Measurements from ENCODE around the gene RASAL3. TPM values are rescaled to one million over a fixed set of nuclear protein-coding genes. Genes with fewer than 3 reads are reported as not detected.

RASAL3 gene
- polyA plus RNA-seq, 2 of the 4 experiments (the other 2 are of a cell fraction) = not detected

- DNase-seq (ENCODE audit: low read depth in 1 of 2, low spot score in 1 of 2) = no peak
- no peak overlapping the region for H3K4me2 ChIP-seq
- no peak overlapping the region for H3K4me3 ChIP-seq
- 63% methylated on average over 10 of the region's 10 CpGs for WGBS (ENCODE audit: missing lambda C conversion rate)
- FAIRE-seq = no peak
- ATAC-seq = no peak; a peak in 1 of 6 replicates
- ChIA-PET POLR2A (no interaction called here), CTCF (no interaction called here)
- no peak overlapping the region for H3K27ac ChIP-seq
- H3K4me1 ChIP-seq = no peaks in the 10 kb centered on the region
- H3K9me3 ChIP-seq = no peaks in the 10 kb centered on the region
- TF ChIP-seq, protein P1, sequence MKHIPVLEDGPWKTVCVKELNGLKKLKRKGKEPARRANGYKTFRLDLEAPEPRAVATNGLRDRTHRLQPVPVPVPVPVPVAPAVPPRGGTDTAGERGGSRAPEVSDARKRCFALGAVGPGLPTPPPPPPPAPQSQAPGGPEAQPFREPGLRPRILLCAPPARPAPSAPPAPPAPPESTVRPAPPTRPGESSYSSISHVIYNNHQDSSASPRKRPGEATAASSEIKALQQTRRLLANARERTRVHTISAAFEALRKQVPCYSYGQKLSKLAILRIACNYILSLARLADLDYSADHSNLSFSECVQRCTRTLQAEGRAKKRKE (CRISPR knock-in tag; IDR thresholded peaks at IDR 0.05; ENCODE audit: low read depth) = no peak
- TF ChIP-seq POLR2AphosphoS2 (conservative IDR thresholded peaks at IDR 0.05; ENCODE audit: low read length) (no peak), FOSB (CRISPR knock-in tag; IDR thresholded peaks at IDR 0.05) (no peak)
These were observed 34.0 kb upstream of the RASAL3 start for GRCh38 chr19:15498156-15498858.

GRCh38 chr19:15495151-15495550 is 30.8 kb upstream of the RASAL3 start:
- 76% methylated on average over 1 of the region's 1 CpG for WGBS (ENCODE audit: missing lambda C conversion rate)
- no peak for TF ChIP-seq FOSB (CRISPR knock-in tag; IDR thresholded peaks at IDR 0.05)
- no peak for TF ChIP-seq RAD21 (conservative IDR thresholded peaks at IDR 0.05 in 1 of 2, IDR thresholded peaks at IDR 0.05 in 1 of 2)
- TF ChIP-seq TP53 (CRISPR knock-in tag; IDR thresholded peaks at IDR 0.05) = no peak
- TF ChIP-seq, protein P2, sequence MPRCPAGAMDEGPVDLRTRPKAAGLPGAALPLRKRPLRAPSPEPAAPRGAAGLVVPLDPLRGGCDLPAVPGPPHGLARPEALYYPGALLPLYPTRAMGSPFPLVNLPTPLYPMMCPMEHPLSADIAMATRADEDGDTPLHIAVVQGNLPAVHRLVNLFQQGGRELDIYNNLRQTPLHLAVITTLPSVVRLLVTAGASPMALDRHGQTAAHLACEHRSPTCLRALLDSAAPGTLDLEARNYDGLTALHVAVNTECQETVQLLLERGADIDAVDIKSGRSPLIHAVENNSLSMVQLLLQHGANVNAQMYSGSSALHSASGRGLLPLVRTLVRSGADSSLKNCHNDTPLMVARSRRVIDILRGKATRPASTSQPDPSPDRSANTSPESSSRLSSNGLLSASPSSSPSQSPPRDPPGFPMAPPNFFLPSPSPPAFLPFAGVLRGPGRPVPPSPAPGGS (IDR thresholded peaks at IDR 0.05) = no peak
- TF ChIP-seq, protein P3, sequence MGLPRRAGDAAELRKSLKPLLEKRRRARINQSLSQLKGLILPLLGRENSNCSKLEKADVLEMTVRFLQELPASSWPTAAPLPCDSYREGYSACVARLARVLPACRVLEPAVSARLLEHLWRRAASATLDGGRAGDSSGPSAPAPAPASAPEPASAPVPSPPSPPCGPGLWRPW (IDR thresholded peaks at IDR 0.05) = no peak
- no peak for TF ChIP-seq HEYL (CRISPR knock-in tag; IDR thresholded peaks at IDR 0.05)
- TF ChIP-seq, protein P4, sequence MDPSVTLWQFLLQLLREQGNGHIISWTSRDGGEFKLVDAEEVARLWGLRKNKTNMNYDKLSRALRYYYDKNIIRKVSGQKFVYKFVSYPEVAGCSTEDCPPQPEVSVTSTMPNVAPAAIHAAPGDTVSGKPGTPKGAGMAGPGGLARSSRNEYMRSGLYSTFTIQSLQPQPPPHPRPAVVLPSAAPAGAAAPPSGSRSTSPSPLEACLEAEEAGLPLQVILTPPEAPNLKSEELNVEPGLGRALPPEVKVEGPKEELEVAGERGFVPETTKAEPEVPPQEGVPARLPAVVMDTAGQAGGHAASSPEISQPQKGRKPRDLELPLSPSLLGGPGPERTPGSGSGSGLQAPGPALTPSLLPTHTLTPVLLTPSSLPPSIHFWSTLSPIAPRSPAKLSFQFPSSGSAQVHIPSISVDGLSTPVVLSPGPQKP (IDR thresholded peaks at IDR 0.05; ENCODE audit: low read depth, low read length) = no peak
- TF ChIP-seq HOXA7 (CRISPR knock-in tag; IDR thresholded peaks at IDR 0.05) = no peak
- TF ChIP-seq CBX8 (IDR thresholded peaks at IDR 0.05) = no peak
- no peak for TF ChIP-seq EHMT2 (IDR thresholded peaks at IDR 0.05; ENCODE audit: low read depth)
- no peak for TF ChIP-seq PBX3 (IDR thresholded peaks at IDR 0.05)
- TF ChIP-seq HOXB5 (CRISPR knock-in tag; IDR thresholded peaks at IDR 0.05) = no peak
- Histone ChIP-seq H3K4me3 (no peak overlapping the region), H3K4me2 (no peak overlapping the region), H3K4me1 (no peaks in the 10 kb centered on the region), H3K27ac (no peak overlapping the region; a peak in 1 of 6 replicates), H3K9me3 (no peaks in the 10 kb centered on the region)
- no peak for ATAC-seq
- no peak for FAIRE-seq
- POLR2A ChIA-PET = no interaction called here
- CTCF ChIA-PET = no interaction called here
- DNase-seq (ENCODE audit: low read depth in 1 of 2, low spot score in 1 of 2) = no peak

DNA sequence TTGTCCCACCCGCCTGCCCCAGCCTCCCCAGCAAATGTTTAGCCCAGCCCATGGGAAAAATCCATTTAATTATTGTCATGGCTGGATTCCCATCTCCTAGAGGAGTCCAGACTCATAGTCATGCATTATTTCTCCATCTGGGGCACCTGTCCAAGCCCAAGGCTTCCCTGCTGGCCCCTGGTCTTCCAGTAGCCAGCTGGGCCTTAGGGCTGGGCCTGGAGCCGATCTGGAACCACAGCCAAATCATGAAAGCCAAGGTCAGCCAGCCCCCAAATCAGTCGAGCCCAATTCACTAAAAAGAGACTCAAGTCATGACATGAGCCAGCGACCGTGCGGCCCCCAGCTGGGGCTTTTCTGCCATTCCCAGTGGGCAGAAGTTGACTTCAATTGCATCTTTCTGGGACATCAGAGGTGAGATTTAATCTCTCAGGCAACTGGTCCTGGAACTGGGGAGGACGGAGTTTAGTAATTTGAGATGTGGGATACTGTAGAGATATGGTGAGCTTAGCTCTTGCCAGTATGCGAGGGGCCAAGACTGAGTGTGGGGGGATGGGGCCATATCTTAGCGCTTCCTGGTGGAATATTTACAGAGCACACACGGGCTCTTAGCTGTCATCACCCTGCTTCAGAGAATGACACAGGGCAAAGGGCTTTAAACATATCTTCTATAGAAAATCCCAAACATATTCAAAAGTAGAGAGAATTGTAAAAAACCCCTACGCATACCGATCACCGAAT is 24.3 kb upstream of the RASAL3 start:
- FAIRE-seq = no peak
- WGBS (ENCODE audit: missing lambda C conversion rate) = 65% methylated on average over 13 of the region's 13 CpGs
- ATAC-seq = no peak
- Histone ChIP-seq H3K4me2 (no peak overlapping the region), H3K4me3 (no peak overlapping the region), H3K4me1 (no peaks in the 10 kb centered on the region), H3K9me3 (no peaks in the 10 kb centered on the region), H3K27ac (no peak overlapping the region)
- POLR2A ChIA-PET = no interaction called here
- CTCF ChIA-PET = no interaction called here
- no peak for DNase-seq (ENCODE audit: low read depth in 1 of 2, low spot score in 1 of 2)
- TF ChIP-seq NFE2L2 (conservative IDR thresholded peaks at IDR 0.05; ENCODE audit: low read length) (no peak), TP53 (CRISPR knock-in tag; IDR thresholded peaks at IDR 0.05) (no peak), ZNF302 (CRISPR knock-in tag; IDR thresholded peaks at IDR 0.05) (no peak), ZFP36 (IDR thresholded peaks at IDR 0.05; ENCODE audit: borderline replicate concordance, partially characterized antibody) (no peak), KDM5A (IDR thresholded peaks at IDR 0.05) (no peak)
- TF ChIP-seq, protein P4 (IDR thresholded peaks at IDR 0.05; ENCODE audit: low read depth, low read length) = no peak
- TF ChIP-seq, protein P5, sequence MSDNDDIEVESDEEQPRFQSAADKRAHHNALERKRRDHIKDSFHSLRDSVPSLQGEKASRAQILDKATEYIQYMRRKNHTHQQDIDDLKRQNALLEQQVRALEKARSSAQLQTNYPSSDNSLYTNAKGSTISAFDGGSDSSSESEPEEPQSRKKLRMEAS (IDR thresholded peaks at IDR 0.05) = no peak
- TF ChIP-seq, protein P6, sequence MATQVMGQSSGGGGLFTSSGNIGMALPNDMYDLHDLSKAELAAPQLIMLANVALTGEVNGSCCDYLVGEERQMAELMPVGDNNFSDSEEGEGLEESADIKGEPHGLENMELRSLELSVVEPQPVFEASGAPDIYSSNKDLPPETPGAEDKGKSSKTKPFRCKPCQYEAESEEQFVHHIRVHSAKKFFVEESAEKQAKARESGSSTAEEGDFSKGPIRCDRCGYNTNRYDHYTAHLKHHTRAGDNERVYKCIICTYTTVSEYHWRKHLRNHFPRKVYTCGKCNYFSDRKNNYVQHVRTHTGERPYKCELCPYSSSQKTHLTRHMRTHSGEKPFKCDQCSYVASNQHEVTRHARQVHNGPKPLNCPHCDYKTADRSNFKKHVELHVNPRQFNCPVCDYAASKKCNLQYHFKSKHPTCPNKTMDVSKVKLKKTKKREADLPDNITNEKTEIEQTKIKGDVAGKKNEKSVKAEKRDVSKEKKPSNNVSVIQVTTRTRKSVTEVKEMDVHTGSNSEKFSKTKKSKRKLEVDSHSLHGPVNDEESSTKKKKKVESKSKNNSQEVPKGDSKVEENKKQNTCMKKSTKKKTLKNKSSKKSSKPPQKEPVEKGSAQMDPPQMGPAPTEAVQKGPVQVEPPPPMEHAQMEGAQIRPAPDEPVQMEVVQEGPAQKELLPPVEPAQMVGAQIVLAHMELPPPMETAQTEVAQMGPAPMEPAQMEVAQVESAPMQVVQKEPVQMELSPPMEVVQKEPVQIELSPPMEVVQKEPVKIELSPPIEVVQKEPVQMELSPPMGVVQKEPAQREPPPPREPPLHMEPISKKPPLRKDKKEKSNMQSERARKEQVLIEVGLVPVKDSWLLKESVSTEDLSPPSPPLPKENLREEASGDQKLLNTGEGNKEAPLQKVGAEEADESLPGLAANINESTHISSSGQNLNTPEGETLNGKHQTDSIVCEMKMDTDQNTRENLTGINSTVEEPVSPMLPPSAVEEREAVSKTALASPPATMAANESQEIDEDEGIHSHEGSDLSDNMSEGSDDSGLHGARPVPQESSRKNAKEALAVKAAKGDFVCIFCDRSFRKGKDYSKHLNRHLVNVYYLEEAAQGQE (IDR thresholded peaks at IDR 0.05) = no peak
